Activated CD4-positive, alpha-beta T cell treated with anti-CD3 and anti-CD28 coated beads, Interleukin-2, amount 10 ng/mL, durations not matched to agents 24 days and 14 days (primary cell): Measurements from ENCODE around the gene KRTAP20-2. TPM values are rescaled to one million over a fixed set of nuclear protein-coding genes. Genes with fewer than 3 reads are reported as not detected.

Experiments
- DNase-seq: peaks from one replicate; pipeline ENCODE4 v3.0.0; 2022
- H3K27ac Mint-ChIP-seq: one replicate; pipeline ENCODE4 v1.8.0; 2022; ENCODE audit warnings: mild to moderate bottlenecking, mixed read lengths
- H3K27me3 Mint-ChIP-seq: one replicate; pipeline ENCODE4 v1.8.0; 2022; ENCODE audit warnings: mixed read lengths
- H3K36me3 Mint-ChIP-seq: one replicate; pipeline ENCODE4 v1.8.0; 2022; ENCODE audit warnings: low read depth, mild to moderate bottlenecking, mixed read lengths
- H3K4me1 Mint-ChIP-seq: one replicate; pipeline ENCODE4 v1.8.0; 2021; ENCODE audit warnings: mixed read lengths
- H3K4me3 Mint-ChIP-seq: one replicate; pipeline ENCODE4 v1.8.0; 2022; ENCODE audit warnings: mild to moderate bottlenecking, moderate library complexity, mixed read lengths
- H3K9me3 Mint-ChIP-seq: one replicate; pipeline ENCODE4 v1.8.0; 2021; ENCODE audit warnings: mixed read lengths
- intact Hi-C: fragments of 100-400 bp; cut with micrococcal nuclease; formaldehyde crosslinking; loops from one replicate; pipeline ENCODE4 v1.15.1; 2023
- total RNA-seq: library from RNA; stranded (reverse); gene quantifications from 2 replicates; pipeline ENCODE4 v1.2.3, GENCODE V29; 2022

Gene KRTAP20-2
- not detected in 2 replicates for total RNA-seq

DNA sequence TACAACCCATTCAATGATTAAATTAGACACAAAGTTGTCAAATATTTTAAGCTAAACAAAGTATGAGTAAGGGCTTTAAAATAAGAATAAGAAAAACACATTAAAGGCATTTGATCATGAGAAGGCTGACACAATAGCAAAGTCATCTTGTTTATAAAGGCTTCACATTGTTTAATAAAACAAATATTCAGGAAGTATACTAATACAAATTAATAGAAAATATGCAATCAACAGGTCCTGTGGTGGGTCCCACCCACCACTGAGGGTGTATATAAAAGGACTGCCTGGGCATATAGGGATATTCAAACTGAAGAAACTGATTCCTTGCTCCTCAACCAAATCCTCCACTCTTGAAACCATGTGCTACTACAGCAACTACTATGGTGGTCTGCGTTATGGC, at the start of gene KRTAP20-2:
TSS of gene KRTAP20-2 (plus strand) at position 301 of the 400 bp plus-strand sequence. CDS start at position 359, 58 bp downstream.
- H3K27me3 Mint-ChIP-seq: no peaks in the 10 kb centered on the region
- H3K9me3 Mint-ChIP-seq: no peaks in the 10 kb centered on the region
- no peaks in the 10 kb centered on the region for H3K4me1 Mint-ChIP-seq
- intact Hi-C loops: no loop called here
- H3K27ac Mint-ChIP-seq: no peak within 1 kb of the TSS
- H3K36me3 Mint-ChIP-seq: no peaks in the 10 kb centered on the region
- no peak for DNase-seq
- H3K4me3 Mint-ChIP-seq: no peak within 1 kb of the TSS

GRCh38 chr21:30590297-30590696, 44.7 kb upstream of the KRTAP20-2 start, which contains the start of gene KRTAP22-2:
Gene KRTAP22-2, minus strand, starts transcription at chr21:30590397.
- no peaks in the 10 kb centered on the region for H3K36me3 Mint-ChIP-seq
- no peaks in the 10 kb centered on the region for H3K27me3 Mint-ChIP-seq
- DNase-seq: no peak
- no peak within 1 kb of the TSS for H3K4me3 Mint-ChIP-seq
- no peak within 1 kb of the TSS for H3K27ac Mint-ChIP-seq
- H3K9me3 Mint-ChIP-seq: no peaks in the 10 kb centered on the region
- intact Hi-C loops: no loop called here
- H3K4me1 Mint-ChIP-seq: no peaks in the 10 kb centered on the region

DNA sequence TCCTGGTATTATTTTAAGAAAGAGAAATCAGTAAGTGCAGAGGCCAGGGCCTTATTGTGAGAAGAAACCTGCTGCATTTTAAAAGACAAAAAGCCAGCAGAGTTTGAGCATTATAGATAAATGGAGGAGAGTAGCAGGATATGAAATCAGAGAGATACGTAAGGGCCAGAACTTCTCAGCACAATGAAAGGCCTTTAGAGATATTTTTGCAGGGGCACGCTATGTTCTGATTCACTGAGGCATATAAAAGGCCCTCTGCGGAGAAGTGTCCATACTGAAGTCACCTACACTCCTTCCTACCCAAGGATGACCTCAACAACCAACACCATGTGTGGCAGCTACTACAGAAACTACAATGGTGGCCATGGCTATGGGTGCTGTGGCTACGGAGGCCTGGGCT, 42.9 kb upstream of the KRTAP20-2 start, which contains the start of gene KRTAP6-3:
TSS of gene KRTAP6-3 (plus strand) at position 301 of the 400 bp plus-strand sequence. CDS start at position 307, 6 bp downstream.
- no peak for DNase-seq
- Mint-ChIP-seq H3K4me3 (no peak within 1 kb of the TSS), H3K9me3 (no peaks in the 10 kb centered on the region), H3K36me3 (no peaks in the 10 kb centered on the region), H3K27ac (no peak within 1 kb of the TSS), H3K27me3 (no peaks in the 10 kb centered on the region), H3K4me1 (no peaks in the 10 kb centered on the region)
- intact Hi-C loops: no loop called here

- no peaks in the 10 kb centered on the region for H3K4me1 Mint-ChIP-seq
Measured at GRCh38 chr21:30598802-30599201, 36.2 kb upstream of the KRTAP20-2 start, which contains the start of gene KRTAP6-2. Gene KRTAP6-2, minus strand, starts transcription at chr21:30598902. Its CDS starts 28 bp downstream, at chr21:30598874.

DNA sequence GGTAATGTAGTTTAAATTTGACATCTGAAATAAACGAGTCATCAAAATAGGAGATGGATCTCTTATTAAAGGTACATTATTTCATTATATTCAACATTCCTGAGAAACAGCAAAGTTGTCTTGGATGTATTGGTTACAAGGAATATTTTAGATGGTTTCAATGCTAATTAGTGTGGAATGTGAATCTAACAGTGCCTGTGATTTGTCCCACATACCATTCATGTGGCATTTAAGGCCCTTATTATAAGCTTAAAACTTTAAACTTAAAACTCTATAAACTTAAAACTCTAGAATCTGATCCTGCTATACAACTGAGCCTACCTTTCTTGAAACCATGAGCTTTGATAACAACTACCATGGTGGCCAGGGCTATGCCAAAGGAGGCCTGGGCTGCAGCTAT, 34.2 kb upstream of the KRTAP20-2 start, which contains the start of gene KRTAP22-1:
TSS of gene KRTAP22-1 (plus strand) at position 301 of the 400 bp plus-strand sequence.
- intact Hi-C loops: no loop called here
- no peak within 1 kb of the TSS for H3K27ac Mint-ChIP-seq
- no peak within 1 kb of the TSS for H3K4me3 Mint-ChIP-seq
- no peaks in the 10 kb centered on the region for H3K36me3 Mint-ChIP-seq
- H3K27me3 Mint-ChIP-seq: no peaks in the 10 kb centered on the region
- no peak for DNase-seq
- H3K9me3 Mint-ChIP-seq: peaks cover 9% of the 10 kb centered on the region
- no peaks in the 10 kb centered on the region for H3K4me1 Mint-ChIP-seq

More at GRCh38 chr21:30598802-30599201, 36.2 kb upstream of the KRTAP20-2 start, which contains the start of gene KRTAP6-2:
- Mint-ChIP-seq H3K36me3 (no peaks in the 10 kb centered on the region), H3K27me3 (no peaks in the 10 kb centered on the region), H3K27ac (no peak within 1 kb of the TSS), H3K9me3 (peaks cover 9% of the 10 kb centered on the region), H3K4me3 (no peak within 1 kb of the TSS)
- intact Hi-C loops: no loop called here
- no peak for DNase-seq

GRCh38 chr21:30605968-30606367, 29.0 kb upstream of the KRTAP20-2 start:
- intact Hi-C loops: no loop called here
- no peaks in the 10 kb centered on the region for H3K27me3 Mint-ChIP-seq
- H3K4me3 Mint-ChIP-seq: no peak overlapping the region
- no peaks in the 10 kb centered on the region for H3K4me1 Mint-ChIP-seq
- no peak overlapping the region for H3K27ac Mint-ChIP-seq
- peaks cover 9% of the 10 kb centered on the region for H3K9me3 Mint-ChIP-seq
- DNase-seq: no peak
- no peaks in the 10 kb centered on the region for H3K36me3 Mint-ChIP-seq

GRCh38 chr21:30612132-30612531, 22.9 kb upstream of the KRTAP20-2 start:
- Mint-ChIP-seq H3K27me3 (no peaks in the 10 kb centered on the region), H3K9me3 (no peaks in the 10 kb centered on the region), H3K4me3 (no peak overlapping the region), H3K27ac (no peak overlapping the region), H3K36me3 (no peaks in the 10 kb centered on the region), H3K4me1 (no peaks in the 10 kb centered on the region)
- intact Hi-C loops: no loop called here
- no peak for DNase-seq

- no peaks in the 10 kb centered on the region for H3K36me3 Mint-ChIP-seq
- no peaks in the 10 kb centered on the region for H3K4me1 Mint-ChIP-seq
- H3K9me3 Mint-ChIP-seq: no peaks in the 10 kb centered on the region
- no peak within 1 kb of the TSS for H3K4me3 Mint-ChIP-seq
- no peak within 1 kb of the TSS for H3K27ac Mint-ChIP-seq
- no peak for DNase-seq
- intact Hi-C loops: no loop called here
- H3K27me3 Mint-ChIP-seq: no peaks in the 10 kb centered on the region
Measured at GRCh38 chr21:30613836-30614235, 21.2 kb upstream of the KRTAP20-2 start, which contains the start of gene KRTAP6-1. Gene KRTAP6-1, minus strand, starts transcription at chr21:30613930. Its CDS starts 26 bp downstream, at chr21:30613904.

DNA sequence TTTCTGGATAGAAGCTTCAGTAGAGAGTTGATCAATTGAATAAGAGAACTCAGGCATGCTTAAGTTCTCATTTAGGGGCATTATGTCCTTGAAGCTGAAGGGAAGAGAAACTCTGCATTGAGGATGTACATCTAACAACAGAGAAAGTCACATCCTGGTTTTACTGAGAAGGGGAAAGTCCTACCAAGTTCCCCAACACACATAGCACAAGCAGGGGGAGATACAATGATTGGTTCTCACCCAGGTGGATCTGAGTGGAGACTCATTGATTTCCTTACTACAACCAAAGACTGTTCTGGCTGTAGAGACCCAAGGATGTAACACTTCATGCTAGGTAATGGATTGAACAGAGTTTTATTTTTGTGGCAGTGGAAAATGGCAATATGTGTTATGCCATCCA, 19.8 kb upstream of the KRTAP20-2 start:
- H3K9me3 Mint-ChIP-seq: no peaks in the 10 kb centered on the region
- DNase-seq: no peak
- no peaks in the 10 kb centered on the region for H3K27me3 Mint-ChIP-seq
- no peak overlapping the region for H3K27ac Mint-ChIP-seq
- intact Hi-C loops: no loop called here
- no peak overlapping the region for H3K4me3 Mint-ChIP-seq
- no peaks in the 10 kb centered on the region for H3K36me3 Mint-ChIP-seq
- no peaks in the 10 kb centered on the region for H3K4me1 Mint-ChIP-seq

DNA sequence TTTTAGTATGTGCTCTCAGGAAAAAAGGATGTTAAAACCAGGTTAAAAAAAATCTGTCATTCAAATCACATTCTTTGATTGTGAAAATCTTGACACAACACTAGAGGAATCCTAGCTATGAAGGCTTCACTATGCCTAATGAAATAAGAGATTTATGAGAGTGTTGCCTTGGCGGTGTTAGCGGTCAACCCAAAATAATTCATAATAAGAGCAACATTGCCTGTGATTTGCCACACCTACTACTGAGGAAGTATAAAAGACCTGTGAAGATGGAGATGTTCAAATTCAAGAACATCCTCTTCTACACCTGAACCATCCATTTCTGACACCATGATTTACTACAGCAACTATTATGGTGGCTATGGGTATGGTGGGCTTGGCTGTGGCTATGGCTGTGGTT, 18.9 kb upstream of the KRTAP20-2 start, which contains the start of gene KRTAP20-1:
TSS of gene KRTAP20-1 (plus strand) at position 301 of the 400 bp plus-strand sequence. CDS start at position 331, 30 bp downstream.
- Mint-ChIP-seq H3K4me1 (no peaks in the 10 kb centered on the region), H3K9me3 (no peaks in the 10 kb centered on the region), H3K27ac (no peak within 1 kb of the TSS), H3K27me3 (no peaks in the 10 kb centered on the region), H3K36me3 (no peaks in the 10 kb centered on the region), H3K4me3 (no peak within 1 kb of the TSS)
- intact Hi-C loops: no loop called here
- DNase-seq: no peak

DNA sequence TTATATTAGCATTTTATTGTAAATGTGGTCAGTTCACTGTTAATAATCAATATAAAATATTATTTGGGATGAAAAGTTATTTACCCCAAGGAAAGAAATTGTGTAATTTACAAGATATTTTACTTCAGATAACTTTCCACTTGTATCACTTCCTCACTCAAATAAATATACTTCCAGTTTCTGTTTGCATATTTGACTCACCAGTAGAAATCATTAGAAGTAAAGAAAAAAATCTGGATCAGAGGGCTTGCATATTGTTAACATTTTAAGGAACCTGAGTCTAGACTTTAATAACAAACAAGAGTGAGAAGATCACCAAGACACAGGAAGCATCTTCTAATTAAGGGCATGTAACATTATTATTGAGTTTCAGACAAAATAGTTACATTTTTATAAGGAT, 14.9 kb upstream of the KRTAP20-2 start:
- intact Hi-C loops: no loop called here
- Mint-ChIP-seq H3K9me3 (no peaks in the 10 kb centered on the region), H3K4me3 (no peak overlapping the region), H3K4me1 (no peaks in the 10 kb centered on the region), H3K36me3 (no peaks in the 10 kb centered on the region), H3K27ac (no peak overlapping the region), H3K27me3 (no peaks in the 10 kb centered on the region)
- DNase-seq: no peak

- no peaks in the 10 kb centered on the region for H3K9me3 Mint-ChIP-seq
- no peak within 1 kb of the TSS for H3K4me3 Mint-ChIP-seq
- H3K4me1 Mint-ChIP-seq: no peaks in the 10 kb centered on the region
- H3K36me3 Mint-ChIP-seq: no peaks in the 10 kb centered on the region
- no peak for DNase-seq
- no peak within 1 kb of the TSS for H3K27ac Mint-ChIP-seq
- intact Hi-C loops: no loop called here
- no peaks in the 10 kb centered on the region for H3K27me3 Mint-ChIP-seq
Measured at GRCh38 chr21:30620522-30620921, 14.5 kb upstream of the KRTAP20-2 start, which contains the start of gene KRTAP20-4. Gene KRTAP20-4, plus strand, starts transcription at chr21:30620627.

- no peaks in the 10 kb centered on the region for H3K9me3 Mint-ChIP-seq
- no peaks in the 10 kb centered on the region for H3K36me3 Mint-ChIP-seq
- intact Hi-C loops: no loop called here
- H3K4me1 Mint-ChIP-seq: no peaks in the 10 kb centered on the region
- no peak for DNase-seq
- H3K4me3 Mint-ChIP-seq: no peak overlapping the region
- no peaks in the 10 kb centered on the region for H3K27me3 Mint-ChIP-seq
- H3K27ac Mint-ChIP-seq: no peak overlapping the region
Measured at GRCh38 chr21:30623362-30623761, 11.6 kb upstream of the KRTAP20-2 start.

DNA sequence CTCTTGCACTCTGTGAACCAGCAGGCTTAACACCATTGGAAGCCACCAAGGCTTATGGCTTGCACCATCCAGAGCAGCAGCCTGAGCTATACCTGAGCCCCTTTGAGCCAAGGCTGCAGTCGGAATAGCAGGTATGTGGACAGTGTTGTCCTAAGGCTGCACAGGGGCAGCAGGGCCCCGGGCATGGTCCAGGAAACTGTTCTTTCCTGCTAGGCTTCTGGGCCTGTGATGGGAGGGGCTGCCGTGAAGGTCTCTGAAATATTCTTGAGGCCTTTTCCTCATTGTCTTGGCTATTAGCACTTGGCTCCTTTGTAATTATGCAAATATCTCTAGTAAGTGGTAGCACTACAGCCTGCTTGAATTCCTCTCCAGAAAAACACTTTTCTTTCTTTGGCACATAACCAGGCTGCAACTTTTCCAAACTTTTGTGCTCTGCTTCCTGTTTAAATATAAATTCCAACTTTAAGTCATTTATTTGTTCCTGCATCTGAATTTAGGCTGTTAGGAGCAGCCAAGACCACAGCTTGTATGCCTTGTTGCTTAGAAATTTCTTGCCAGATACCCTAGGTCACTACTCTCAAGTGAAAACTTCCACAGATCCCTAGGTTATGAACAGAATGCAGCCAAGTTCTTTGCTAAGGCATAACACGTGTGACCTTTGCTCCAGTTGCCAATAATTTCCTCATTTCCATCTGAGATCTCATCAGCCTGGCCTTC, 9.4 kb upstream of the KRTAP20-2 start:
- H3K4me3 Mint-ChIP-seq: no peak overlapping the region
- no peak overlapping the region for H3K27ac Mint-ChIP-seq
- H3K36me3 Mint-ChIP-seq: no peaks in the 10 kb centered on the region
- DNase-seq: no peak
- H3K4me1 Mint-ChIP-seq: no peaks in the 10 kb centered on the region
- intact Hi-C loops: no loop called here
- no peaks in the 10 kb centered on the region for H3K9me3 Mint-ChIP-seq
- H3K27me3 Mint-ChIP-seq: no peaks in the 10 kb centered on the region
